ENCODE results near the gene KAZN.

KAZN gene

DNA sequence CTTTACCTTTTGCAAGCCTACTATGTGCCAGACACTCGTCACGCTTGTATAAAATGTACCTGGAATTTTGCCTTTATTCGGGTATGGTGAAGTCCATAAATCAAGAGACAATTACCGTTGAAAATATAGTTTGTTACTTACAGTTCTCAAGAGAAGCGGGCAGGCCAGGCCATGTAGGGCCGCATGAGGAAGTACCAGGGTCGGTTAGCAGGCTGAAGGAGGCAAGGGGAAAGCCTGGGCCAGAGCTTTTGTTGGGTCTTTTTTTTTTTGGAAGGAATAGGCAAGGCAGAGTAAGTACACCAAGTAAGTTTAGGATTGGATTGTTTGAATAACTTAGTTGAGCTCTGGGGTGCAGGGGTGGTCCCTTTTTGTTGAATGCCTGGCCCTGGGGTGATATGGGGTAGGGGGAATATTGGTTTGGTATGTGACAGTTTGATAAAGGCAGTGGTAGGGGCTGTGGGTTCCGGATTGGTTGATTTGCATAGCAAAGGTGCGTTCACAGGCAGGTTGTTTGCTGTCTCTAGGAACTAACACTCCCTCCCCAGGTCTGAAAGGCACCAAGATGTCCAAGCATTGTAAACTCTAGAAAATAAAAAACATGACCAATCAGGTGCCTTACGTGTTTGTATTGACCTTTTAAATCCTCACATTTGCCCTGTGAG is 80.7 kb downstream of the KAZN start:
- no peak for DNase-seq

DNA sequence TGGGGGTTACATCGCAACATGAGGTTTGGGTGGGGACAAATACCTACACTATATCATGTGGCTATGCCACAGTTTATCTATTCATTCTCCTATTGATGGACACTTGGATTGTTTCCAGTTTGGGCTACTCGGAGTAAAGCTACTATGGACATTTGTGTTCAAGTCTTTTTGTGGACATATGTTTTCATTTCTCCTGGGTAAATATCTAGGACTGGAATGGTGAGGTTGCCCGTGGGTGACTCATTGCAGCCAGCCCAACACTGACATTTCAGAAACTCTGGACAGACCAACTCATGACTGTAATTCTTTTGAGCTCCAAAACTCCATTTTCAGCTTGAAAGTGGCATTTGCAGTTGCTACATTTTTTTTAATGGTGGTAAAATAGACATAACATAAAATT is 82.7 kb downstream of the KAZN start:
- no peak for DNase-seq

DNA sequence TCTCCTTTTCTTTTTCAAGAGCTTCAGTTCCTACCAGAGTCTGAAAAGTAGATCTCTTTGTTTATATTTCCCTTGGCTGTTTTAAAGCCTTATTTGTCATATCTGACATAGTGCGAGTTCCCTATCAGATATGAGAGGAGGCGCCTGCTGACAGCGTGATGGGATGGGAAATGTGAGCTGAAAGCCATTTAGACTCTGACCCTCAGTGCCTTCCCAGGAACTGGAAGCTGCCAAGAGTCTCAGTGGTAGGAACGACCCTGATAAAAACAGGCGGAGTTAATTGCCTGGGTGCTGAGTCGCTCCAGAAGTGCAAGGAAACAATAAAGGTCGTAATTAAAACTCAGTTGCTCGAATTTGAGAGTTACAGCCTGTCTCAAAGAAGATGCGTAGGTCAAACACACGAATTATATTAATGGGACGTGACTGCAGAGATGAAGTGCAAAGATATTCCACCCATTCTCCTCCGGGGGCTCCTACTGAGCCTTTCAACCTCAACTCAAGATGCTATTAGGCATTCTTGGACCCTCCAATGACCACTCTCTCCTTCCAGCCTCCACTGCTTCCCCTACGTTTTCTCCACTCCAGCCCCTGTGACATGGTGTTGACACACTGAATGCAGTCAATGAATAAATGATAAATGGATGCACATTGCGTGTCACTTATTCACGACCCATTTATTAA is 84.6 kb downstream of the KAZN start:
- no peak for DNase-seq

GRCh38 chr1:14685078-14685477 is 86.6 kb downstream of the KAZN start:
- no peak for DNase-seq

GRCh38 chr1:14686701-14687100 is 88.2 kb downstream of the KAZN start:
- no peak for DNase-seq

- DNase-seq: no peak
Measured at GRCh38 chr1:14687147-14687546, 88.7 kb downstream of the KAZN start.

DNA sequence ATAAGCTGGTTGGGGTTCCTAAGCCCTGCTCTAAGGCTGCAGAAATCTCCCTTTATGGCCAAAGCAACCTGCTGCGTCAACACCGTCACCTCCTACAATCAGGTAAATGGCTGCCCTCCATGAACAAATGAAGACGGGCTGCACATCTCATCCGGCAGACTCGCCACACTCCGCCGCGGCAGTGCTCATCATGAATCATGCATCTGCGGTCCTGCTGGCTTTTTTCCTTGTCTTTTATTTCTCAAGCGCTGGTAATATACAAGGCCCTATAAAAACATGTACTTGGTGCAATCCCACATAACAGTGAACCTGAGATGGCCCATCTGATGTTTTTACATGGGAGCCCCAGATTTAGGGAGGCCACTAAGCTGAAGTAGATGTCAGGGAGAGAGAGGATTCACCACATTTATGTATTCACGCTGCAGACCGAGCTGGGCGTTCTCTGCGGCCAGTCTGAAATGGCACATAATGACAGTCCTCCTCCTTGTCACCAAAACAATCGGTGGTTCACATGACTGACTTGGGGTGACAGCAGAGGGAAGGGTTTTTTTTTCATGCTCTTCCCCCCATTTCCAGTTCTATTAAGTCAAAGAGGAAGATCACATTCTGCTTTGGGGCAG is 91.6 kb downstream of the KAZN start:
- no peak for DNase-seq

DNA sequence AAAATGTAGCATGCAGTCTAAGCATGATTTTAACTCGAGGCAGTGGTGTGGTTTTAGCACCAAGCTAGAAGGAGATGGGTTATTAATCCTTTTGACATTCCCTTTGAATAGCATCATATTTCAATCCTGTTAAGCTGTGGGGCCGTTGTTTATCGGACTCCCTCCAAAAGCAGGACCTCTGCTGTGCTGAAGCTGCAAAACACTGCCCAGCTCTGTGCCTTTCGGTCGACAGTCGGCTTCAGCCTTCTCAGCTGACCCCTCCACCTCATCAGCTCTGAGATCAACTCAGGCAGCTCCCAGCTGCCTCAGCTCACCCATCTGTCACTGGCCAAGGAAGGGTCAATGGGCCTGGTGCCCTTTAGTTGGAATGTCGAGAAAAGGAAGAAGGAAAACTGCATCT is 95.5 kb downstream of the KAZN start:
- DNase-seq: no peak

GRCh38 chr1:14694589-14694988 is 96.1 kb downstream of the KAZN start:
- DNase-seq: no peak

GRCh38 chr1:14696761-14697160 is 98.3 kb downstream of the KAZN start:
- DNase-seq: no peak

DNA sequence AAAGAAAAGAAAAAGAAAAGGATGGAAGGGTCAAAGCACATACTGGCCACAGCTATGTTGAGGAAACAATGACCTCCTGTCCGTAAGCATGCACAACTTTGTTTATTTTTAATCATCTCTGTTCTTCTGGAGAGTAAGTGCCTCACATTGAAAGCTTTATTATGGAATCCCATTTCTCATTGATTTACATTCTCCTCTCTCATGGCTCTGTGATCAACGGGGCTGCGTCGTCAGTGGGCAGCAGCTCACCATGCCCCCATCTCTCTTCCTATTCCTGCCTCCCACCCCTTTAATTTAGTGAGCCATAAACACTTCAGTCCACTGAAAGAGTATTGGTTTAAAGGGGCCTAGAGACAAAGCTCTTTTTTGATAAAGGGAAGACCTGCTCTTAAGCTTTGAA is 98.9 kb downstream of the KAZN start:
- DNase-seq: no peak

DNA sequence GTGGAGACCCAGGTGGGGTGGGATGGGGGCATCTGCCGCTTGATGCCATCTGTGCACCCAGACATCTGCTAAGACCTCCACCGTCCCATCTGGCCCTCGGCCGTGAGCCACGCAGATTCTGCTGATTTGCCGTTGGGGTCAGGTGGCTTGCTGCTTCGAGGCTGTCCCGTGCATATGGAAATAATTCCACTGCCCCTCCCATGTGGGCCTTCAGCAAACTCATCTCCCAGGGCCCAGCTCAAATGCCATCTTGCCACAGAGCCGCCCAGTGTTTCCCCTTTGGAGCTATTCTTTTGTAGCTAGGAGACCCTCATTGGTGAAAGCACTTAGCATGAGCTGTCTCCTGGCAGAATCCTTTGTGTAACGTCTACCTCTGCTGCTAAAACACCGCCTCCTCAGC is 99.8 kb downstream of the KAZN start:
- DNase-seq: no peak

DNA sequence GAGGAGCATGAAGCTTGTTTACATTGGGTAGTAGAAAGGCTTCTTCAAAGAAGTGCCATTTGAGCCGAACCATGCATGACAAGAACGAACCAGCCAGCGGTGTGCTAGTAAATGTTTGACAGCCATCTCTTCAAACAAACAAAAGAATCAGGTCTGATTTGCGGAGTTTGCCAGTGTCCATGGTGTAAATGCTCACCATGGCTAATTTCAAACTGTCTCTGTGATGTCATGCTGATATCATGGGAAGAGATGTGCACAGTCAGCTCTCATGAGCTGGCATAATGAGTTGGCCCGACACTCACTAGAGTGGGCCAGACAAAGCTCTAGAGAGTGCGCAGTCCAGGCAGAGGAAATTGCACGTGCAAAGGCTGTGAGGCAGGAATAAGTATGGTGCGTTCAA is 101.1 kb downstream of the KAZN start:
- DNase-seq: no peak

DNA sequence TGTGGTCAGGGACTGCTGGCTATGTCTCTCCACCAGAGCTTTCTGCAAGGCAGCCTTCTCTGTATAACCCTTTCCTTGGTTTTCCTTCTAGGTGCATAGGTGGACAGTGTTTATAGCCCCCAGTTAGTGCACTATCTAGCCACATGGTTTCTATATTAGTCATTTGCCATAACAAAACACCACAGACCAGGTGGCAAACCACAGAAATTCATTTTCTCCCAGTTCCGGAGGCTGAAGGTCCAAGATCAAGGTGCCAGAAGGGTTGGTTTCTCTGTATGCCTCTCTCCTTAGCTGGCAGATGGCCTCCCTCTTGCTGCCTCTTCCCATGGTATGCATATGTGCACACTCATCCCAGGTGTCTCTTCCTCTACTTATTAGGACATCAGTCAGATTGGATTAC is 106.4 kb downstream of the KAZN start:
- DNase-seq: no peak

GRCh38 chr1:14705824-14706223 is 107.3 kb downstream of the KAZN start:
- no peak for DNase-seq

- no peak for DNase-seq
Measured at GRCh38 chr1:14706631-14707030, 108.1 kb downstream of the KAZN start.

- DNase-seq: no peak
Measured at GRCh38 chr1:14707531-14708445, 109.3 kb downstream of the KAZN start.

GRCh38 chr1:14710331-14710730 is 111.8 kb downstream of the KAZN start:
- DNase-seq: no peak

GRCh38 chr1:14712136-14712535 is 113.7 kb downstream of the KAZN start:
- DNase-seq: no peak

DNA sequence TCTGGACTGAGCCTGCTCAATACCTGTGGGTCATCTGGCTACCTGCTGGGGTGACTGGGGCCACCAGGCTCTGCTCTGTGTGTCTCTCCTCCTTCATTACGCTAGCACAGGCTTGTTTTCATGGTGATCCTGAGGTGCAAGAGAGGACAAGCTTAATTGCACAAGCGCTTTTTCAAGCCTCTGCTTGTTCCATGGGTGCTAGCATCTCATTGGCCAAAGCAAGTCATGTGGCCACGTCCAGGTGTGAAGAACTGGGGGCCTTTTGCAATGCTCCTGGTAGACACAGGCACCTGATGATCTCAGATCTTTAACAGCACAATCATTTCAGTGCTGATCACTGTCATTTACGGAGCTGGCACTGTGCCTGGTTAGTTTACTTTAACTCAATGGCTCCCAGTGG is 114.6 kb downstream of the KAZN start:
- DNase-seq: no peak

- DNase-seq: no peak
Measured at GRCh38 chr1:14715266-14715665, 116.8 kb downstream of the KAZN start.

DNA sequence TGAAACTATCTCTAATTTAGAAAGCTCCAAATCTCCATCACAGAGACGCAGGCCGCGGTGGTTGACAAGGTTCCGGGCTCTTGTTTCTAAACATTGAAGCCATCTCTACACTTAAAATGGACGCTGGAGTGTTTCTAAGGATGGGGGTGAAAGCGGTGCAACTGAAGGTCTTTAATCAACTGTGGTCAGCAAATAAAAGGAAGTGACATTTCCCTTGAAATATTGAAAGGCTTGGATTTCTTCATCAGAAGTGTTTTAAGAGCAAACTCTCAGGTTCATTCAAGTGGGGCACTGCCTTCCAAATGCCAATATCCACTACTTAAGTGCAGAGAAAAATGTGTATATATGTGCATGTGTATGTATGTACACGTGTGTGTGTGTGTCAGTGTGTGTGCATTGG is 117.3 kb downstream of the KAZN start:
- no peak for DNase-seq

DNA sequence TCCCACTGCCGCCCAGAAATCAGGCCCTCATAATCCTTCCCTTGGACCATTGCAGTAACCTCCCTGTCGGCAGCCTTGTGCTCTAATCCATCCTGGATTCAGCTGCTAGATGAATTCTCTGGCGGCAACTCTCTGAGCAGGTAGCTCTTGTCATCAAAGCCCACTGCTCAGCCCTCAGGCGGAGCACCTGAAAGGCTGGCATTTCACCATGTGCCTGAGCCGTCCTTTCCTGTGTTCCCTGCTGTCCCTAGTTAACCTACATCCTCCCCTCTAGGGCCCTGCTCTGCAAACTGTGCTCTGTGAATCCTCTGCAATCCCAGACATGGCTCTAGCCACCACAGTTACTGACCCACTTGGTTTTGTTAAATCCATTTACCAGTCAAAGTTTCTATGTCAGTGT is 118.0 kb downstream of the KAZN start:
- DNase-seq: no peak

DNA sequence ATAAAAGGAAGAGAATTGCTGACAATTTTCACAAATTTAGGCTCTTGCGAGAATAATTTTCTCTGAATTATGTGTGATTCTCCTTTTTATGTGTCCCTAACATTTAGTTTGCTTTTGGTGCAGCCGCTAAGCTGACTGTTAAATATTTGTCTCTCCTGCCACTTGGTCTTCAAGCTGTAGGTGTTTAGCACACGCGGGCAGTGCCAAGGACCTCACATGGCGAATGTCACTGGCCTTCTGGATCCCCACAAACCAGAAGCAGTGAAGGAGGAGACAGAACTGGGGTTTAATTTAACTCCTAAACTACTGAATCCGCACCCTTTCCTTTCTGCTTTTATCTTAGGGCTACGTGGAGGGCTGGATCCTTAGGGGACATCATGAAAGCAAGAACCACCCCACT is 120.0 kb downstream of the KAZN start:
- no peak for DNase-seq

All from activated T-cell treated with anti-CD3 and anti-CD28 coated beads for 4 hours (primary cell).